ENCODE data around the gene AMN1. TPM values are rescaled to one million over a fixed set of nuclear protein-coding genes. Genes with fewer than 3 reads are reported as not detected.
"Not testable (repeated sequence)": the region's sequence is repeated elsewhere in the genome, so short reads cannot be mapped to it uniquely, and the experiment has no call there.

The AMN1 gene
- total RNA-seq, 1 experiment from 2014 or later: 14.8 TPM

DNA sequence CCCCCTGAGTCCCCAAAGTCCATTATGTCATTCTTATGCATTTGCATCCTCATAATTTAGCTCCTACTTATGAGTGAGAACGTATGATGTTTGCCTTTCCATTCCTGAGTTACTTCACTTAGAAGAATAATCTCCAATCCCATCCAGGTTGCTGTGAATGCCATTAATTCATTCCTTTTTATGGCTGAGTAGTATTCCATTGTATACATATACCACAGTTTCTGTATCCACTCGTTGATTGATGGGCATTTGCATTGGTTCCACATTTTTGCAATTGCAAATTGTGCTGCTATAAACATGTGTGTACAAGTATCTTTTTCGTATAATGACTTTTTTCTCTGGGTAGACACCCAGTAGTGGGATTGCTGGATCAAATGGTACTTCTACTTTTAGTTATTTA, 38.9 kb downstream of the AMN1 start:
- DNase-seq (ENCODE audit: low read depth in 1 of 2, low spot score in 2 of 2); H3K9me3 ChIP-seq (replicated peaks); H3K27ac ChIP-seq; H3K27me3 ChIP-seq (replicated peaks); H3K36me3 ChIP-seq; H3K4me1 ChIP-seq (replicated peaks); H3K4me3 ChIP-seq: not testable (repeated sequence)

GRCh38 chr12:31687101-31687527, 41.7 kb downstream of the AMN1 start:
- Histone ChIP-seq H3K27me3 (replicated peaks) (no peaks in the 10 kb centered on the region), H3K4me1 (replicated peaks) (no peaks in the 10 kb centered on the region), H3K9me3 (replicated peaks) (peaks cover 3% of the 10 kb centered on the region; the same call in 1 of the 2 replicates), H3K4me3 (no peak overlapping the region), H3K36me3 (no peaks in the 10 kb centered on the region), H3K27ac (no peak overlapping the region)
- DNase-seq (ENCODE audit: low read depth in 1 of 2, low spot score in 2 of 2): no peak

DNA sequence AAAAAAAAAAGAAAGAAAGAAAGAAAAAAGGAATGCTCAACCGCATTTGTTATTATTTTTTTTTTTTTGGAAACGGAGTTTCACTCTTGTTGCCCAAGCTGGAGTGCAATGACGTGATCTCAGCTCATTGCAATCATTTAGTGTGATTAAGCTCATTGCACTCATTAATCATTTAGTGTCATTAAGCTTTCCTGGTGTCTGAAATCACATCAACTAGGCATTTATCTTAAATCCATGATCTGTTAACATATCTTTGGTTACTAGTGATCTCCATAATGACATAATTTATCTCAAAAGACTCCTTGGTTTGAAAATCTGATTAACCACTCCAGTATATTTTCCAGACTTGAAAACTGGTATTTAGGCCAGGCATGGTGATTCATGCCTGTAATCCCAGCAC, 43.0 kb downstream of the AMN1 start:
- no peaks in the 10 kb centered on the region for H3K4me1 ChIP-seq (replicated peaks)
- peaks cover 3% of the 10 kb centered on the region; the same call in 1 of the 2 replicates for H3K9me3 ChIP-seq (replicated peaks)
- H3K27ac ChIP-seq: no peak overlapping the region
- H3K27me3 ChIP-seq (replicated peaks): no peaks in the 10 kb centered on the region
- DNase-seq (ENCODE audit: low read depth in 1 of 2, low spot score in 2 of 2): no peak
- no peak overlapping the region for H3K4me3 ChIP-seq
- H3K36me3 ChIP-seq: no peaks in the 10 kb centered on the region

DNA sequence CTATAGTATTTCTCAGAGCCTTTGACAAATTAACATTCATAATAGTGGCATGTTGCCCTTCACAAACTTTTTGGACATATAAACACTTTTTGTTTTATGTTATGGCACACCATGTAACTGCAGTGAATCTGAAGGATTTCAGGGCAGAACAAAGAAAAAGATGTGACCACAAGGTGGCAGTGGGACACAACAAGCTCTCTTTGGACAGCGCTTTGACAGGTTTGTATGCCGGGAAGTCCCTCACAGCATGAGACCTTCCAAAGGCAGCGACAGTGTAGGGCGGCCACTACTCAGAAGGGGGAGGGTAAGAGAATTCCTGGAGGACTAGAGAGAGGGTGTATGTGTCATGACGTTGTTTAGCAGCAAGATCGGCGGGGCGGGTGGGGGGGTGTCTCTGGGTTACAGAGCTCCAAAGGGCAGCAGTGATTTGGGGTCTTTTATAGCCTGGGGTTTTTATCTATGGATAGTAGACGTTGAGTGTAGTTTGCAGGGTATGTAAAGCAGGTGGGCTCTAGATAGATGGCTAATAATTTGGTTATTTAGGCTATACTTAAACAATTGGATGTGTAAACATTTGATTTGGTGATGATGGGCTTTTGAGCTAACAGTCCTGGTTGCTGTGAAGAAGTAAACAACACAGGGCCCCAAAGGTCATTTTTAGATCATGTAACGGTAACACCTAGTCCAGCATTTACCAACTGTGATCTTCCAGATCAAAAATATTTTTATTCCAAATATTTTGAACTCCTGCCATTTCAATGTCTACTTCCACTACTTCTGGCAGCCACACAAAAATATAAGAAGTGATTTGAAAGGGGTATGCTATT, 46.5 kb downstream of the AMN1 start:
- Histone ChIP-seq H3K27ac (no peak overlapping the region), H3K27me3 (replicated peaks) (no peaks in the 10 kb centered on the region), H3K4me3 (no peak overlapping the region), H3K9me3 (replicated peaks) (peaks cover 3% of the 10 kb centered on the region; the same call in 1 of the 2 replicates), H3K4me1 (replicated peaks) (no peaks in the 10 kb centered on the region), H3K36me3 (no peaks in the 10 kb centered on the region)
- peak; percentile 38 to 64 for DNase-seq (ENCODE audit: low read depth in 1 of 2, low spot score in 2 of 2)

DNA sequence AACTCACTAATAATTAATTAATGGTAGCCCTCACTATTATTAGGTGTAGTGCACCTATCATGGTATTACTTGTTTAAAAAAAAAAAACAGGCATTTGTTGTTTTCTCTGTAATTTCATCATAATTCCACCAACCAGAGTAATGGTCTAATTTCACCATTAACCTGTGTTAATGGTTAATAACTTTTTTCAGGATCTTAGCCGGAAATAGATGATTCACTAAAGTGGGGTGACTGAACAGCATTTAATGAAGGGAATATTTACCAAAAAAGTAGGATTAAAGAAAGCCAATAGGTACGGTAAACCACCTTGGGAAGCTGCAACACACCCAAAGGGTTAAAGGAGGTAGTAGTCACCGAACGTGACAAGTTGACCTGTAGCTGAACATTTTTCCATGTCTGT, 56.3 kb downstream of the AMN1 start:
- Histone ChIP-seq H3K36me3 (no peaks in the 10 kb centered on the region), H3K27me3 (replicated peaks) (no peaks in the 10 kb centered on the region), H3K4me3 (no peak overlapping the region), H3K4me1 (replicated peaks) (no peaks in the 10 kb centered on the region; the same call in 1 of the 2 replicates), H3K27ac (no peak overlapping the region), H3K9me3 (replicated peaks) (peaks cover 3% of the 10 kb centered on the region; the same call in 1 of the 2 replicates)
- no peak for DNase-seq (ENCODE audit: low read depth in 1 of 2, low spot score in 2 of 2)

DNA sequence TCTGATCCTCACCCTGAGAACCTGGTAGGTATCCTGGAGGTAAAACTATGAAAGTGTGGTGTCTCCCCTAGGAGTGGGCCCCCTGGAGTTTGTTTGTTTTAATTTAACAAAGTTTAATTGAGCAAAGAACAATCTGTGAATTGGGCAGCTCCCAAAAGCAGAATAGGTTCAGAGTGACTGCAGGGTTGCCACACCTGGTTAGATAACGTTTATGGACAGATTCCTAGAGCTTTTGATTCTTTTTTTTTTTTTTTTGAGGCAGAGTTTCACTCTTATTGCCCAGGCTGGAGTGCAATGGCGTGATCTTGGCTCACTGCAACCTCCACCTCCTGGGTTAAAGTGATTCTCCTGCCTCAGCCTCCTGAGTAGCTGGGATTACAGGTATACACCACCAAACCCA, 59.2 kb downstream of the AMN1 start:
- DNase-seq (ENCODE audit: low read depth in 1 of 2, low spot score in 2 of 2); H3K9me3 ChIP-seq (replicated peaks); H3K27ac ChIP-seq; H3K4me1 ChIP-seq (replicated peaks); H3K36me3 ChIP-seq; H3K4me3 ChIP-seq; H3K27me3 ChIP-seq (replicated peaks): not testable (repeated sequence)

DNA sequence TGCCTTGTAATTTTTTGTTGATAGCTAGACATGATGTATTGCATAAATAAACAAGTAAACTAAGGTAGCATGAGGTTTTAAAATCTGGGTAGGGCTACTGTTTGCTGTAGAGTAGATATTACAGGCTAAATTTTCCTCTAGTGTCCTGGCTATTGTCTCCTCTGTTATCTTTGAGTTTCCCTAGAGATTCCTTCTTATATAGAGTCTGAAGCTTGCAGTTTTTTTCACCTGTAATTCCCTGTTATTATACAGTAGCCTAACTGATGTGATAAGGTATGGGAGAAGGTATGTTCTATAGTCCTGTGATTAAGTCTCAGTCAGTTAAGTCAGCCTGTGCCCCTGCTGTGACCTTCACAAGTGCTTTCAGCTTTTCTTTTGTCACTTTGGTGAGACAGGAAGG, 59.8 kb downstream of the AMN1 start:
- Histone ChIP-seq H3K9me3 (replicated peaks) (peaks cover 3% of the 10 kb centered on the region; the same call in 1 of the 2 replicates), H3K27ac (no peak overlapping the region), H3K4me3 (no peak overlapping the region), H3K27me3 (replicated peaks) (no peaks in the 10 kb centered on the region), H3K36me3 (no peaks in the 10 kb centered on the region), H3K4me1 (replicated peaks) (no peaks in the 10 kb centered on the region; the same call in 1 of the 2 replicates)
- no peak for DNase-seq (ENCODE audit: low read depth in 1 of 2, low spot score in 2 of 2)

DNA sequence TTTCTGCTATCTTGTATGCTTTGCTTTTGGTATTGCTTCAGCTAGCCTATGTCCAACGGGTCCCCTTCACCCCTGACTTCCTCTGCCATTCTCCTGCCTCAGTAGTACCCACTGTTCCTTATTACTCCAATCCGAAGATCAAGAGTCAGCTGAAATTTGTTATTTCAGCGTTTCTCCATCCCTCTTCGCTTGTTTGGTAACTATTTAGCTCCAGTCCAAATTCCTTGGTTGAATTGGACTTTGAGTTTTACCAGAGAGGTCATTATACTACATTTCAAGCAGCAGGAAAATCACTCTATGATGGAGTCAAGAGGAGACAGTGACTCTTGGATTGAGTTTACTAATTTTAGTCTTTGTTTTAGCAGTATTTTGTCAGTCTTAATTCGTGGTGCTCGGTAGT, 64.8 kb downstream of the AMN1 start:
- no peaks in the 10 kb centered on the region for H3K9me3 ChIP-seq (replicated peaks)
- no peak overlapping the region for H3K27ac ChIP-seq
- H3K4me1 ChIP-seq (replicated peaks): no peaks in the 10 kb centered on the region
- H3K36me3 ChIP-seq: no peaks in the 10 kb centered on the region
- H3K27me3 ChIP-seq (replicated peaks): no peaks in the 10 kb centered on the region
- DNase-seq (ENCODE audit: low read depth in 1 of 2, low spot score in 2 of 2): no peak
- no peak overlapping the region for H3K4me3 ChIP-seq

- no peak overlapping the region for H3K27ac ChIP-seq
Observed at GRCh38 chr12:31663576-31663975, 65.2 kb downstream of the AMN1 start.

DNA sequence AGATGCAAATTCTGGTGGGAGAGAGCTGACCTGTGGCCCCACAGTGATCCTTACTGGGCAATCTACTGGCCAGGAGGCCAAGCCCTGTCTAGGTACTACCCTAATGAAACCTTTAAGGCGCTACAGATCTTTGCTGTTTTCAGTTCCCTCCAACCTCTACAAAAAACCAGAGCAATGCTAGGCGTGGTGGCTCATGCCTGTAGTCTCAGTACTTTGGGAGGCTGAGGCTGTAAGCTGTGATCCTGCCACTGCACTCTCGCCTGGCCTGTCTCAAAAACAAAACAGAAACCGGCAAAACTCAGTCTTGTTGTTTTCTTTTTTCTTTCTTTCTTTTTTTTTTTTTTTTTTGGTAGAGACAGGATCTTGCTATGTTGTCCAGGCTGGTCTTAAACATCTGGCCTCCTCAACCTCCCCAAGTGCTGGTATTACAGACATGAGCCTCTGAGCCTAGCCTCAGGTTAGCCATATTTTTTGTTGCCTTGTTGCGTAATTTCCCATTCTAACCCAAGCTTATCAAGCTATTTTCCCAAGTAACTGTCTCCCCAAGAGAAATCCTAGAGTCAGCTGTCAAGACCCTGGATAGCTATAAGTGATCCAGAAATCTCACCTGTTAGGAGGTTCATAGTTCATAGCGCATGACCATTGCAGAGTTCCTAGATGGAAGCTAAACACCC, 66.5 kb downstream of the AMN1 start:
- Histone ChIP-seq H3K9me3 (replicated peaks) (no peaks in the 10 kb centered on the region), H3K27me3 (replicated peaks) (no peaks in the 10 kb centered on the region), H3K4me1 (replicated peaks) (peaks cover 3% of the 10 kb centered on the region; the same call in 1 of the 2 replicates), H3K4me3 (no peak overlapping the region), H3K36me3 (no peaks in the 10 kb centered on the region), H3K27ac (no peak overlapping the region)
- DNase-seq (ENCODE audit: low read depth in 1 of 2, low spot score in 2 of 2): no peak

More at GRCh38 chr12:31663576-31663975, 65.2 kb downstream of the AMN1 start:
- peaks cover 1% of the 10 kb centered on the region; the same call in 1 of the 2 replicates for H3K4me1 ChIP-seq (replicated peaks)
- H3K9me3 ChIP-seq (replicated peaks): no peaks in the 10 kb centered on the region
- DNase-seq (ENCODE audit: low read depth in 1 of 2, low spot score in 2 of 2): no peak
- H3K4me3 ChIP-seq: no peak overlapping the region
- no peaks in the 10 kb centered on the region for H3K36me3 ChIP-seq
- no peaks in the 10 kb centered on the region for H3K27me3 ChIP-seq (replicated peaks)

- Histone ChIP-seq H3K4me3 (peak within 1 kb of the TSS; percentile 50), H3K9me3 (replicated peaks) (no peaks in the 10 kb centered on the region), H3K27me3 (replicated peaks) (no peaks in the 10 kb centered on the region), H3K36me3 (no peaks in the 10 kb centered on the region), H3K27ac (peak within 1 kb of the TSS; percentile 77), H3K4me1 (replicated peaks) (peaks cover 3% of the 10 kb centered on the region; the same call in 1 of the 2 replicates)
- DNase-seq (ENCODE audit: low read depth in 1 of 2, low spot score in 2 of 2): peak; percentile 90 to 95
Observed at GRCh38 chr12:31659087-31659942, 69.5 kb downstream of the AMN1 start, which contains the start of gene ETFBKMT. Gene ETFBKMT, plus strand, starts transcription at chr12:31659688. Its CDS starts 2,266 bp downstream, at chr12:31661954.

DNA sequence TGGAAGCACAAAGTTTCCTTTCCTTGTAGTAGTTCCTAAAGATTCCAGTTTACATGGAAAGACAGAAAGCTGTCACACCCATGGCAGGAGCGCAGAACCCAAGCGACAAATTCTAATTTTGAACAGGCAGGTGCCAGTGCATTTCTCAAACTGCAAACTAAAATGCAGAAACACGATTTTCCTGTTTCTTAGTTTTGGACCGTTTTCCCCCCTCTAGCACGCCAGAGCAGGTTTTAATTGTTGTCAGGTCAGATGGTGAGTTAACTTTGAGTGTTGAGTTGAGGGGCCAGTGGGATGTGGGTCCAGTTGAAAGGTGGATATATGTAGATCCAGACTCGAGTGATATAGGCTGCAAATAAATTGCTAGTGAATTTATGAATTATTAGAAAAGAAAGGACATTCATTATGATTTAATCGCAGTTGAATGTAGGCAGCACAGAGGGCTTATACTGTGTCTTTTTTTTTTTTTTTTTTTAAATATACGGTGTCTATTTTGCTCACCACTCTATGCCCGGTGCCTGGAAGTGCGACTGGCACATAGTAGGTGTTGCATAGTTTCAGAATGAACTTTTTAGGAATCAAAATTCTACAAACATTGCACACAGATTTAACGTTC, 70.2 kb downstream of the AMN1 start:
- no peak for DNase-seq (ENCODE audit: low read depth in 1 of 2, low spot score in 2 of 2)
- Histone ChIP-seq H3K4me3 (peak overlapping the region; percentile 50), H3K4me1 (replicated peaks) (peaks cover 4% of the 10 kb centered on the region), H3K9me3 (replicated peaks) (no peaks in the 10 kb centered on the region), H3K36me3 (no peaks in the 10 kb centered on the region), H3K27ac (peak overlapping the region; percentile 77), H3K27me3 (replicated peaks) (no peaks in the 10 kb centered on the region)

DNA sequence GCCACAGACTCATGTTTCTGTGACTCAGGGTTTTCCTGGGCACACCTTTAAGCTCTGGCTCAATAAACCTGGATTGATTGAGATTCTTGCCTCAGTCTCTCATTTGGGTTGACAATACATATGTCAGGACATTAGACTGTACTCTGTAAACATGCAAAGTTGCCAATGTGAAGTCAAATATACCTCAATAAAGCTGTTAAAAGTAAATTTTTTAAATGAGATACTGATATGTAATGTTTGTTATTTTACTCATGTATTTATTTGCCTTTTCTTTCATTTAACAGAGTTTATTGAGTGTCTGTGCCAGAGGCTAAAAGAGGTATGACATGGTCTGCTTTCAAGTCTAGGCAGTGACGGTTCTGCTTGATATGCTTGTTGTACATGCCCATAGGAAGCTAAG, 73.0 kb downstream of the AMN1 start:
- Histone ChIP-seq H3K4me1 (replicated peaks) (peaks cover 7% of the 10 kb centered on the region), H3K36me3 (no peaks in the 10 kb centered on the region), H3K9me3 (replicated peaks) (no peaks in the 10 kb centered on the region), H3K4me3 (no peak overlapping the region), H3K27me3 (replicated peaks) (no peaks in the 10 kb centered on the region), H3K27ac (no peak overlapping the region)
- no peak for DNase-seq (ENCODE audit: low read depth in 1 of 2, low spot score in 2 of 2)

Data from SJSA1 (cell line).